ENCODE data around the gene RELN.

Gene RELN

DNA sequence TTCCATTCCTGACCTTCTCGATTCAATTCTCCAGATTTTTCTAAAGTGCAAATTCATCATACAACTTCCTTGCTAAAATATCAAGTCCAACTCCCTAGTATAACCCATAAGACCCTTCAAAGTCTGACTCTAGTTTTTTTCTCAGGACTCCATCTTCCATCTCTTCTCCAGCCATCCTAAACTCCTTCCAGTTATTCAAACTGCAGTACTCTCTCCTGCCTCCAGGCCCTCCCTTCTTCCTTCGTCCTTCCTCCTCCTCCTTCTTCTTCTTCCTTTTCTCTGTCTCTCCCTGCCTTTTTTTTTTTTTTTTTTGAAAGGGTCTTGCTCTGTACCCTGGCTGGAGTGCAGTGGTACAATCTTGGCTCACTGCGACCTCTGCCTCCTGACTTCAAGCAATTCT lies 111.9 kb downstream of the RELN start:
- H3K4me1 ChIP-seq (ENCODE audit: control insufficient read depth in 1 of 2, insufficient read depth in 1 of 2, low read depth in 1 of 2, low read length in 1 of 2): no peaks in the 10 kb centered on the region
- TF ChIP-seq, protein P1, sequence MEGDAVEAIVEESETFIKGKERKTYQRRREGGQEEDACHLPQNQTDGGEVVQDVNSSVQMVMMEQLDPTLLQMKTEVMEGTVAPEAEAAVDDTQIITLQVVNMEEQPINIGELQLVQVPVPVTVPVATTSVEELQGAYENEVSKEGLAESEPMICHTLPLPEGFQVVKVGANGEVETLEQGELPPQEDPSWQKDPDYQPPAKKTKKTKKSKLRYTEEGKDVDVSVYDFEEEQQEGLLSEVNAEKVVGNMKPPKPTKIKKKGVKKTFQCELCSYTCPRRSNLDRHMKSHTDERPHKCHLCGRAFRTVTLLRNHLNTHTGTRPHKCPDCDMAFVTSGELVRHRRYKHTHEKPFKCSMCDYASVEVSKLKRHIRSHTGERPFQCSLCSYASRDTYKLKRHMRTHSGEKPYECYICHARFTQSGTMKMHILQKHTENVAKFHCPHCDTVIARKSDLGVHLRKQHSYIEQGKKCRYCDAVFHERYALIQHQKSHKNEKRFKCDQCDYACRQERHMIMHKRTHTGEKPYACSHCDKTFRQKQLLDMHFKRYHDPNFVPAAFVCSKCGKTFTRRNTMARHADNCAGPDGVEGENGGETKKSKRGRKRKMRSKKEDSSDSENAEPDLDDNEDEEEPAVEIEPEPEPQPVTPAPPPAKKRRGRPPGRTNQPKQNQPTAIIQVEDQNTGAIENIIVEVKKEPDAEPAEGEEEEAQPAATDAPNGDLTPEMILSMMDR (IDR thresholded peaks at IDR 0.05): no peak
- H3K27me3 ChIP-seq: no peaks in the 10 kb centered on the region
- H3K9me3 ChIP-seq: no peaks in the 10 kb centered on the region
- H3K27ac ChIP-seq: no peak overlapping the region
- no peak overlapping the region for H3K4me3 ChIP-seq (ENCODE audit: low read depth in 1 of 2, low read length in 1 of 2)
- H3K36me3 ChIP-seq: no peaks in the 10 kb centered on the region

DNA sequence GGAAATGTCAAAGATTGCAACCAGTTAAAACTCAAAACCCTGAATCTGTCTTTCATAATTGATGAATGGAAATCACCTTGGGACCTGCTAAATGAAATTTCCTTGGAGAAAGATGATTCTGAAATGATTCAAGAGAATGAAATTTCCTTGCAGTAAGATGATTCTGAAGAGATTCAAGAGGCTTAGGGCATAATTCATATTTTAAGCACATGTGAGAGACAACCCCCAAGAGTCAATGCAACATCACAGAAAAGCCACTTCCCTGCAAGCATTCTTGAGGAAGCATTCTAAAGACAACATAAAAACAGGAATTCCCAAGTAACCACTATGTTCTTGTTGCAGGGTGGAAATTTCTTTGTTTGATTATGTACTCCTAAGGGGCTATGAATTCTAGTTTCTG lies 113.7 kb downstream of the RELN start:
- no peaks in the 10 kb centered on the region for H3K9me3 ChIP-seq

DNA sequence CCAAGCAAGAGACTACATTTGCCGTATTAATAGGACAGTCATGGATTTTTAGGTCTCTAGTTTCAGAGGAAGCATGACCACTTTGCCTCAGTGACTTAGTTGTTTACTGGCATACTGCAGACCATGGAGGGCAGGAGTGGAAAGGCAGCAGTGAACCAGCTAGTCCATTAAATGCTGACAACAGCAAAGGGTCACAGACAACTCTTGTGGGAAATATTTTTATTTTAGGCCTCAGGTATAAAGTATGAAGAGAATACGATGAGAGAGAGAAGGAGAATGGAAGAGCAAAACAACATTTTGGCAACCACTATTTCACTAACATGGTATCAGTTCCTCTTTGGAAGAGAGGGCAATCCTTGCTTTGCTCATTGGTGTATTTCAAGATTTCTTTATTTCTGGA lies 118.0 kb downstream of the RELN start:
- TF ChIP-seq, protein P1 (IDR thresholded peaks at IDR 0.05): no peak
- Histone ChIP-seq H3K4me1 (ENCODE audit: control insufficient read depth in 1 of 2, insufficient read depth in 1 of 2, low read depth in 1 of 2, low read length in 1 of 2) (no peaks in the 10 kb centered on the region), H3K9me3 (no peaks in the 10 kb centered on the region), H3K4me3 (ENCODE audit: low read depth in 1 of 2, low read length in 1 of 2) (no peak overlapping the region), H3K27me3 (no peaks in the 10 kb centered on the region), H3K36me3 (no peaks in the 10 kb centered on the region), H3K27ac (no peak overlapping the region)

More for the DNA sequence above, 113.7 kb downstream of the RELN start:
- TF ChIP-seq, protein P1 (IDR thresholded peaks at IDR 0.05): no peak
- Histone ChIP-seq H3K4me1 (ENCODE audit: control insufficient read depth in 1 of 2, insufficient read depth in 1 of 2, low read depth in 1 of 2, low read length in 1 of 2) (no peaks in the 10 kb centered on the region), H3K36me3 (no peaks in the 10 kb centered on the region), H3K4me3 (ENCODE audit: low read depth in 1 of 2, low read length in 1 of 2) (no peak overlapping the region), H3K27me3 (no peaks in the 10 kb centered on the region), H3K27ac (no peak overlapping the region)

DNA sequence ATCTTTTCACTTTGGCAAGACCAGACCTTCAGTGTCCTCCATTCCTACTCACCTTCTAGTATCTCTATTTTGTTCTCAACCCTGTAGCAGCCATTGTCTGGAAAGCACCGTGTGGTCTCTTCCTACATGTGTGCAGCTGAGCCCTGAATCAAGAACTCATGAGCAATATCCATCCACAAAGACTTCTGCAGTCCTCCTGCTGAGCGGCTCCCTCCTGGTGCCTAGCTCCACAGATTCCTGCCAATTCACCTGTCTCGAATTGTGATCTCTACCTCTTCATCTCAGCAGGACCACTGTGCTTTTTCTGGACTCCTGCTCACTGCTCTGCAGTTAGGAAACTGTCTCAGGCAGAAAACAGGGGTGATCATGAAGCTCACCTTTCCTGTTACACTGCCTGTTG lies 118.8 kb downstream of the RELN start:
- Histone ChIP-seq H3K4me1 (ENCODE audit: control insufficient read depth in 1 of 2, insufficient read depth in 1 of 2, low read depth in 1 of 2, low read length in 1 of 2) (no peaks in the 10 kb centered on the region), H3K9me3 (no peaks in the 10 kb centered on the region), H3K27ac (no peak overlapping the region), H3K36me3 (no peaks in the 10 kb centered on the region), H3K4me3 (ENCODE audit: low read depth in 1 of 2, low read length in 1 of 2) (no peak overlapping the region), H3K27me3 (no peaks in the 10 kb centered on the region)
- TF ChIP-seq, protein P1 (IDR thresholded peaks at IDR 0.05): no peak

DNA sequence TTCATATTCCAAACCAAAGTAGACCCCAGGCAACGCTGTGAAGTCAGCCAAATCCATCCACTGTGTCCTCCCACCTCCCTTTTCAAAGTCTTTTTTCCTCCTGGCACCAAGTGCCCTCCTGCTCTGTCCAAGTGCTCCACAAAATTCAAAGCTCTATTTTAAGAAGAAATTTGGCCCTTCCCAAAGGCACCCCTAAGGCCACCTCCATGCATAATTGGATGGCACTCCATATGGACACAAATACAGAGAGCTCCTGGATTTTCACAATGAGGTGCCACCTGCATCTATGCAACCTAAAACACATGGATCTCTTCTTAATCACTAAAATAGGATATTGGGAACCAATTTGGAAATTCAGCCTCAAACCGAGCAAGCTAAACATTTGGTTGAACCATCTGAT lies 121.6 kb downstream of the RELN start:
- H3K4me3 ChIP-seq (ENCODE audit: low read depth in 1 of 2, low read length in 1 of 2): no peak overlapping the region
- H3K27ac ChIP-seq: no peak overlapping the region
- H3K9me3 ChIP-seq: no peaks in the 10 kb centered on the region
- no peaks in the 10 kb centered on the region for H3K27me3 ChIP-seq
- no peaks in the 10 kb centered on the region for H3K4me1 ChIP-seq (ENCODE audit: control insufficient read depth in 1 of 2, insufficient read depth in 1 of 2, low read depth in 1 of 2, low read length in 1 of 2)
- TF ChIP-seq, protein P1 (IDR thresholded peaks at IDR 0.05): no peak
- H3K36me3 ChIP-seq: no peaks in the 10 kb centered on the region

DNA sequence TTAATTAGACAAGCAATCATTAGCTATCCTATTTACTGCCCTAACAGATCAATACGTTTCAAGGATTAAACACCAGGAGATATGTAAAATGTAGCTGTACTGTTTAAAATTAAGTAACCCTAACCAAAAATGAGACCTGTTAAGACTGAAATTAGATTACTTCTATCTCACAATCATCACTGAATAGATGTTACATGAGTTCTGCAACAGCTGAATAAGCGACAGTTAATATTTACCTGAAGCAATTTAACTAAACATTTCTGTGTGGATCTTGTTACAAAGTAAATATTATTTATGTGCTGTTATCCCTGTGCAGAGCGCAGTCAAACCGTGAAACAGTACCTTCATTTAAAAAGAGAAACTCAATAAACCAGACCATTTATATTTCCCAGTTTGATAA lies 122.5 kb downstream of the RELN start:
- TF ChIP-seq, protein P1 (IDR thresholded peaks at IDR 0.05): no peak
- H3K4me3 ChIP-seq (ENCODE audit: low read depth in 1 of 2, low read length in 1 of 2): no peak overlapping the region
- no peaks in the 10 kb centered on the region for H3K4me1 ChIP-seq (ENCODE audit: control insufficient read depth in 1 of 2, insufficient read depth in 1 of 2, low read depth in 1 of 2, low read length in 1 of 2)
- H3K36me3 ChIP-seq: no peaks in the 10 kb centered on the region
- H3K27me3 ChIP-seq: no peaks in the 10 kb centered on the region
- H3K9me3 ChIP-seq: no peaks in the 10 kb centered on the region
- no peak overlapping the region for H3K27ac ChIP-seq

Data from neutrophil (primary cell).